GM19467 (cell line): ENCODE data around the gene KCNMB4.

ENCODE experiments used
- ATAC-seq: cut with Tn5 transposase; IDR thresholded peaks from one replicate; pipeline ENCODE4 v1.9.1; 2021; ENCODE audit warnings: mild to moderate bottlenecking, moderate library complexity; ENCODE audit not compliant: unreplicated experiment

The KCNMB4 gene

DNA sequence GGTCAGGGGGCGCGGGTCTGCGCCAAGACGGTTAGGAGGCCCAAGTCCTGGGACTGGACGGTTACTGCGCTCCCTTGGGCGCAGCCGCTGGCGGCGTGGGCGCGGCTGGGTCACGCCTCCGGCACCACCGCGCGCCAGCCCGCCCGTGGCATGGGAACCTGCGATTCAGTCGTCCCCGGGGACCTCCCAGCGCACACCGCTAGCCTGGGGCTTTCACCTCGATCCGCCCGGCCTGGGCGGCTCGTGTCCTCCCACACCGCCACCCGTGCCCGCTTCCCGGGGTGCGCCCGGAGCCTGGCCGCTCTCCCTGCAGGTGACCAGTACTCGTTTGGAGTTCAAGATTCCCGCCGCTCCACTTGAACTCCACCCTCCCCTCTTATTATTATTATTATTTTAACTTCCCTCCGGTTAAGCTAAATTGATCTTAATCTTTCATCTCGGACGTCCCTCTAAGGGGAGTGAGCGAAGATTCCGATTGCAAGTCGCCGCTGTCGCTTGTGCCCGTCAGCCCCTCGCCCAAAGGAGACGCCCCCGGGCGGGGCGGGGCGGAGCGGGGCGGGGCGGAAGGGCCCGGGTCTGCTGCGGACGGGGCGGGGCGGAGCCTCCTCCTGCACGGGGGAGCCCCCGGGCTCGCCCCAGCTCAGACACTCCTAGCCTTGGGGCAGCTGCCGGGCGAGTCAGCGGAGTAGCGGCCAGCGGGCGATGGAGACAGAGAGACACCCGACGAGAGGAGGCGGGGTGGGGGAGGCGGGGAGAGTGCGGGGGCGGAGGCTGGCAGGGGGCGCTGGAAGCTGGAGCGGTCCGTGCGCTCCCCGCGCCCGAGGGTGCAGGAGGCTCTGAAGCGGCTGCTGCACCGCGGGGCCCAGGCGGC, at the start of gene KCNMB4:
Gene KCNMB4 (plus strand): TSS at position 643 of the 871 bp plus-strand sequence. CDS start 445 bp downstream, outside the sequence.
- ATAC-seq: peak; percentile 69

GRCh38 chr12:70317781-70318180, 48.3 kb upstream of the KCNMB4 start:
- ATAC-seq: peak; percentile 85

GRCh38 chr12:70319605-70320004, 46.5 kb upstream of the KCNMB4 start:
- no peak for ATAC-seq

DNA sequence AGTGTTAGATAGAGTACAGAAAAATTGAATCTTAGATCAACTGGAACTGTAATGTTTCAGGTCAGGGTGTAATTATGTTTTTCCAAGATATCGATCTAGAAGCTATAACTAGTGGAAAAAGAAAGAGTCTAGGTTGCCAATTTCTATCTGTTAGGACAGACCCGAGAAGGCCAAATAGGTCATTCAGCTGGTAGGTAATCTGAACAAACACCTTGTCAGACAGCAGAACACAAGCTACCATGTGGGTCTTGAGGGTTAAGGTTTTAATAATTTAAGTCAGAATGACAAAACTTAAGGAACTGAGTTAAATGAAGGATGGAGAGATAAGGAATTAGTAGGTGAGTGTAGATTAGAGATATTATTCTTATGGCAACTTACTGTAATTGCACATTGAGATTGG, 44.9 kb upstream of the KCNMB4 start:
- no peak for ATAC-seq

GRCh38 chr12:70327541-70327940, 38.5 kb upstream of the KCNMB4 start:
- no peak for ATAC-seq

GRCh38 chr12:70329728-70330127, 36.4 kb upstream of the KCNMB4 start:
- no peak for ATAC-seq

GRCh38 chr12:70330158-70330557, 35.9 kb upstream of the KCNMB4 start:
- no peak for ATAC-seq

GRCh38 chr12:70332236-70332635, 33.9 kb upstream of the KCNMB4 start:
- no peak for ATAC-seq

GRCh38 chr12:70334742-70335141, 31.3 kb upstream of the KCNMB4 start:
- no peak for ATAC-seq

- no peak for ATAC-seq
These were observed 27.6 kb upstream of the KCNMB4 start for GRCh38 chr12:70338531-70338930.

- ATAC-seq: no peak
These were observed 15.0 kb upstream of the KCNMB4 start for GRCh38 chr12:70351076-70351475.

- ATAC-seq: no peak
These were observed 12.1 kb upstream of the KCNMB4 start for GRCh38 chr12:70353780-70354660.

DNA sequence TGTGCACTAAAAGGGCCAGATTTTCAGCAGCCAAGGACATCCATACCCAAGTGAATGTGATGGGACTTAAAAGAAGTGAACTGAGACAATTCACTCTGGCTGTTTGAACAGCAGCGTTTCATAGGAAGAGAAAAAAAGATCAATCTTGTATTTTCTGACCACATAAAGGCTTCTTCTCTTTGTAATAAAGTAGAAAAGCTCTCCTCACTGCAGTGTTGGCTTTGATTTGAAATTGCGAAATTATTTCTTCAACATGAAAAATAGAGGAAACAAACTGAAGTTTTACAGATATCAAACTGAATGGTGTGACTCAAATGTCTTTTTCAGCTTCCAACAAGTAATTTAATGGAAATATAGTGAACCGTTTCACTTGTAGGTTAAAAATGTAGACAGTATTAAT, 11.3 kb upstream of the KCNMB4 start:
- ATAC-seq: no peak

DNA sequence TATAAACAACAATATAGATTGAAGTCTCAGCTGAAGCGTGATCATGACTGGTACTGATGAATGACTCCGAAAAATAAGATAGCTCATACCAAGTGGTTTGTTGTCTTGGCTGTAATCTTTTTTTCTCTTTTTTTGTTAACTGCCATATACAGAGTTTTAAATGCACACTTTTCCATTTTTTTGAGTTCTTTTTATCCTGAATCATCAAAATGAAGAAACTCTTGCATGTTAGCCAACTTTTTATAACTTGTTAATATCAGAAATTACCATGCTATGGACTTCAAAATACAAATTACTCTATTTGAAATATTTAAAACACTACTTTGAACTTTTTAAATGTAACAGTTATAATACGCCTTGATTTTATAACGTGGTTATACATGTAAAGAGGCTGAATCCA, 10.1 kb upstream of the KCNMB4 start:
- no peak for ATAC-seq

GRCh38 chr12:70359458-70360197, 6.5 kb upstream of the KCNMB4 start:
- ATAC-seq: no peak

DNA sequence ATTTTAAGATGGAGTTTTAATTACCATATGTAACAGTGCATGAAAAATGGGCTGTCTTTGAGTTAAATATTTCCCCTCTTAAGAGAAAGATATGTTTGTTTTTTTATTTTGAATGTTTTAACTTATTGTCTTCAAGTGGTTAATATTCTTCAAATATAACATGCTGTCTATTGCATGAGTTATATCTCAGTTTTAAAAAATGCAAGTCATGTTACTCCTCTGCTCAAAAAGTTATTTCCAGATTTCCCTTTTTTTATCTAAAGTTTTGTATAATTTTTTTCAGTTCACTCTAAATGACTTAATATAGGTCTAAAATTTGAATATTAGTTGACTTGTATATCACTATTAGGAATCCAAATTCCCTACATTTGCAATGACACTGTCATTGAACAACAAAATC, 5.9 kb upstream of the KCNMB4 start:
- no peak for ATAC-seq

DNA sequence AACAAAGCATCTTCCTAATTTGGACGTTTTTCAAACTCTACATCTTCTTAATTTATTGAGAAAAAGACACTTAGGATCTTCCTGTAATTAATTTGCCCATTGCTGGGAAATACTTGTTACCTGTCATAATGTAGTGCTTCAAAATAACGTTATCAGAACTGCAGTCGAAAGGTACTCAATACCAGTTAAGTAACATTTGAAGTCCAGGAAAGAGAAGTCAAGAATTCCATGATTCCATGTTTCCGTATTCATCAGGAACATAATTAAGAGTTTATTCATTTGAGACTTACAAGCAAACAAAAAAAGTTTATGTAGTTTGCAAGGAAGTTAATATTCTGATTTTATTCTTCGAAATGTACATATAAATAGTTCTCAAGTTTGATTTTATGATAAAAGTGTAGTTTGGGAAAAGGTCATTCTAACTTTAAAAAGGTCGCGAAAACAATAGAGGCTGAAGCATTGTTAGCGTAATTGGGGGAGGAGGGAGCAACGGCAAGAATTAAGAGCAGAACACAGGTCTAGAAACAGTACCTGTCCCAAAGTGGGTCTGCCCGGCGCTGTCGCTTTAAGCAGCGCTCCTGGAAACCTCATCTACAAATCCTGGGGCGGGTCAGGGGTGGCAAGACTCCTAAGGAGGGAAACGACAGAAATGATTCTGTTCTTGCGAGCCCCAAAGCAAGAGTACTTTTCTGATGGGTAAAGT, 1.2 kb upstream of the KCNMB4 start:
- ATAC-seq: no peak

DNA sequence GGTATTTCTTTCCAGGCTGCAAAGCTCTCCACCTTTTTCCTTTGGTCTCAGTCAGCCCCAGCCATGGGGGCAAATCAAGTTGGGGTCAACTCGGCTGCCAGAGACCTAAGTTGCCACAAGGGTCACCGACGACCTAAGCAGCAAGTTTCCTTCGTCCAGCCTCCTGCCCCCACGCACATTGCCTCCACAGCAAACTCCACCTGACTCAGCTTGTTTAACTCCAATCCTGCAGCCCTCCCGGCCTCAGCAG, 767 bp upstream of the KCNMB4 start:
- ATAC-seq: no peak

- peak; percentile 34 for ATAC-seq
These were observed 629 bp downstream of the KCNMB4 start for GRCh38 chr12:70366581-70367257.
